HG02588 (cell line): ENCODE results near the gene ZNF227.
"Not testable (repeated sequence)": the region's sequence is repeated elsewhere in the genome, so short reads cannot be mapped to it uniquely, and the experiment has no call there.

Experiments used
- ATAC-seq: cut with Tn5 transposase; IDR thresholded peaks from one replicate; pipeline ENCODE4 v1.9.1; 2021; ENCODE audit warnings: mild to moderate bottlenecking, moderate library complexity; ENCODE audit not compliant: unreplicated experiment

ZNF227 gene

DNA sequence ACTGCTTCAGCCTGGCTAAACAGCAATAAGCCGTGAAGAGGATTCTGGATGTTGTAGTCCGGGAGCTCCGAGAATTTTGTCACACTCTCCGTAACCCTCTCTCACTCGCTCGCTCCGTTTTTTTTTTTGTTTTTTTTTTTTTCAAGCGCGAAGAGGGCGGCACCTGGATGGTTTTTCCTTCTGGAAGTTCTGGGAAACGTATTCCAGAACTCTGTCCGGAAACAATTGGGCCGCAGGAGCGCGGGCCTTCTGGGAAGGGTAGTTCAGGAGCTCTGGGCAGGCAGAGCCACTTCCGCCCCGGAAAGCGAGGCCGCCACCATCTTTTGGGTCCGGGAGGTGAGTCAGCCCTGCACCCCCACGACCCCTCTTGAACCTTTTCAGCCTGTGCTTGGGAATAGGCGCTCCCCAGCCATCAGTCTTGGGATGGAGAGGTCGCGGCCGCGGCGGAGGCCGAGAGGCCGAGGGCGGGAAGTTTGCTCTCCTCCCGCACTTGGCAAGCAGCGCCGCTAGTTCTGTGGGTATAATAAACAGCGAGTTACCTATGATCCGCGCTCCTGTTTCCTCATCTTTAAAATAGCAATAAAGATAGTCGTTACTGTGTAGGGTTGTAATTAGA, at the start of gene ZNF227:
TSS of gene ZNF227 (plus strand) at position 283 of the 616 bp plus-strand sequence. CDS start 5,261 bp downstream, outside the sequence.
- peak; percentile 70 for ATAC-seq

DNA sequence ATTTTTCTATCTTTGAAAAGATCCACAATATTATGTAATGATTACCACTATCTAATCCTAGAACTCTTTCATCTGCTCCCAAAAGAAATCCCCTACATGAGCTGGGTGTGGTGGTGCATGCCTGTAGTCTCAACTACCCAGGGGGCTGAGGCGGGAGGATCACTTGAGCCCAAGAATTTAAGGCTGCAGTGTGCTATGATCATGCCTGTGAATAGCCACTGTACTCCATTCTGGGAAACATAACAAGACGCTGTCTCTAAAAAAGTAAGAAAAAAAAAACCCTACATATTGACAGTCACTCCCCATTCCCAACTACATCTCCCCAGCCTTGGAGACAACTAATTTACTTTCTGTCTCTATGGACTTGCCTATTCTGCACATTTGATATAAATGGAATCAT, 48.5 kb upstream of the ZNF227 start:
- ATAC-seq, result no peak

DNA sequence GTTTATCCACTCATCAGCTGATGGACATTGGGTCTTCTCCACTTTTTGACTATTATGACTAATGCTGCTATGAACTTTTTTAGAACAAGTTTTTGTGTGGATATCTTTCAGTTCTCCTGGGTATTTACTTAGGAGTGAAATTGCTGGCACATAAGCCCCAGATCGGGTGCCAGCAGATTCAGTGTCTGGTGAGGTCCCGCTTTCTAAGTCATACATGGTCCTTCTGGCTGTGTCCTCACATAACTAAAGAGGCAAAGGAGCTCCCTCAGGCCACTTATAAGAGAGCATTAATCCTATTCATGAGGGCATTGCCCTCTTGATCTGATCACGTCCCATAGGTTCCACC, 48.0 kb upstream of the ZNF227 start:
- ATAC-seq, result no peak

DNA sequence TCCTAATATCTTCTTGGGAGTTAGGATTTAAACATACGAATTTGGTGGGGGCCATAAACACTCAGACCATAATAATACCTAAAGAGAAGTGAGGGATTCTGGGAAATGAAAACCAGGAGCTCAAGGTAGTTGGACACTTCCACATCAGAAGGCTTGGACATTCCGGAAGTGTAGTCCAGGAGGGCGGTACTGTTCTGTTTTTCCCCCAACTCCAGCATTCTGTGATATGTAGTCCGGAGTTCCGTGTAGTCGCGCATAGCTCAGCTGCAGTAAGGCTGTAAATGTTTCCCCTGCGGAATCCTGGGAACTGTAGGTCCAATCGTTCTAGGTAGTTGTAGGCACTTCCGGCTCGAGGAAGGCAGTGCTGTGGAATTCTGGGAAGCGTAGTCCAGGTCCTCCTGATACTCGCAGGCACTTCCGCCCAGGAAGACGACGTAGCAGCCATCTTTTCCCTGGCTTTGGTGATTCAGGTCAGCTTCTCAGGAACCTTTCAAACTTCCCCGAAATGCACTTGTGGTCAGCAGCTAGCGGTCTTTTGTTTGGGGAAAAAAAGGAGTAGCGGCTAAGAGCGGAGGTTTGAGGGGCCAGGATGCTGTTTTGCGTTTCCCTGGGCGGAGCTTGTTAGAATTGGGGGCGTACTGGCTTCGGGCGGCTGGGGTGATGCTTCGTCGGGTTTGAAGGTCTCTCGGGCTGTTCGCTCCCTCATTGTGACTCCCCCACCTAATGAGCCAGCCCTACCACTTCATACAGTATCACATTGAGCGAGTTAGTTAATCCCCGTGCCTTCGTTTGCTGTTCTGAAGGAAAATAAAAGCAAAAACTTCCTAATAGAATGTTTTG, 47.4 kb upstream of the ZNF227 start, which contains the start of gene ZNF226:
TSS of gene ZNF226 (plus strand) at position 428 of the 840 bp plus-strand sequence. CDS start 4,981 bp downstream, outside the sequence.
- peak; percentile 85 for ATAC-seq

DNA sequence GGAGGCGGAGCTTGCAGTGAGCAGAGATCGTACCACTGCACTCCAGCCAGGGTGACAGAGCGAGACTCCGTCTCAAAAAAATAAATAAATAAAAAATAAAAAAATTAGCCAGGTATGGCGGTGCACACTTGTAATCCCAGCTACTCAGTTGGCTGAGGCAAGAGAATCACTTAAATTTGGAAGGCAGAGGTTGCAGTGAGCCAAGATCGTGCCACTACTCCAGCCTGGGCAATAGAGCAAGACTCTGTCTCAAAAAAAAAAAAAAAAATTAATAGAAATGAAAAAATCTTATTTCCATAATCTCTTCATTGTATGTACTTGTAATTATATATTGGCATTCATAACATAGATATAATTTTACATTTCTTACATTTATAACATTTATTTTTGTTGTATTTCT, 41.7 kb upstream of the ZNF227 start:
- not testable (repeated sequence) for ATAC-seq

DNA sequence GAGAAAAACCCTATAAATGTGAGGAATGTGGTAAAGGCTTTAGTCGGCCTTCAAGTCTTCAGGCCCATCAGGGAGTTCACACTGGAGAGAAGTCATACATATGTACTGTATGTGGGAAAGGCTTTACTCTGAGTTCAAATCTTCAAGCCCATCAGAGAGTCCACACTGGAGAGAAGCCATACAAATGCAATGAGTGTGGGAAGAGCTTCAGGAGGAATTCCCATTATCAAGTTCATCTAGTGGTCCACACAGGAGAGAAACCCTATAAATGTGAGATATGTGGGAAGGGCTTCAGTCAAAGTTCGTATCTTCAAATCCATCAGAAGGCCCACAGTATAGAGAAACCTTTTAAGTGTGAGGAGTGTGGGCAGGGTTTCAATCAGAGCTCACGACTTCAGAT, 35.7 kb upstream of the ZNF227 start:
- ATAC-seq, result no peak

DNA sequence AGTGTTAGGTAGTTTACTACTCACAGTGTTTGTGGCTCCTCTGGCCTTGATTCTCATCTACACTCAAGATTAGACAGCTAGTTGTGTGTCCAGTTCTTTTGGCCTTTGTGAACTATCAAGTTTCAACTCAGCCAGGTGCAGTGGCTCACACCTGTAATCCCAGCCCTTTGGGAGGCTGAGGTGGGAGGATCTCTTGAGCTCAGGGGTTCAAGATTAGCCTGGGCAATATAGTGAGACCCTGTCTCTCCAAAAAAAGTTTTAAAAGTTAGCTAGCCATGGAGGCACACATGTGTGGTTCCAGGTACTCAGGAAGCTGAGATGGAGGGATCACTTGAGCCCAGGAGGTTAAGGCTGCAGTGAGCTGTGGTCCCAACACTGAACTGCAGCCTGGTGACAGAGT, 31.4 kb upstream of the ZNF227 start:
- ATAC-seq, result no peak

DNA sequence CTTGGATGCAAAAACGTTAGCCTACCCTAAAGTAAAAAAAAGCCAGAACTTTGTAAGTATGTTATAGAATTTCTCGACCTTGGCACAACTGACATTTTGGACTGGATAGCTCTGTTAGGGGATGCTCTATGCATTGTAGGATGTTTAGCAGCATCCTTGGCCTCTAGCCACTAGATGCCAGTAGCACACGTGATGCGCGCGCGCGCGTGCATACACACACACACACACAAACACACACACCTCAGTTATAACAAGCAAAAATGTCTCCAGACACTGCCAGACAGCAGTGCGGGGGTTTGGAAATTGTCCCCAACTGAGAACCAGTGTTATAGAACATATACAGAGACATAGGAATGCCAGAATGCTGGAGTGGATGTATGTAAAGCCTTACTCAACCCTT, 30.2 kb upstream of the ZNF227 start:
- no peak for ATAC-seq

DNA sequence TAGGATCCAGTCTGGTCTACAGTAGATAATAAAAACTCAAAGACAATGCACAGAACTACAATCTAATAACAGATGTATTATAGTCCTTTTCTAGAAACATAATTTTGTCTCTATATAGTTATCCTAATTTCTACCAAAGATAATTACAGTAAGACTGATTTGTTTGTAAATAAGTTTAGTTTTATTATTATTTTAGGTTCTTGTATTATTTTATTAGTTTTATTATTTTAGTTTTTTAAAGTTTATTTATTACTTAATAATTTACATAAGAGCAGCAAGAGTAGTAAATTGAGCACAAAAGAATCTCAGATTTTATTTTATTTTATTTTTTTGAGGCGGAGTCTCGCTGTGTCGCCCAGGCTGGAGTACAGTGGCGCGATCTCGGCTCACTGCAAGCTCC, 22.3 kb upstream of the ZNF227 start:
- ATAC-seq, result no peak

DNA sequence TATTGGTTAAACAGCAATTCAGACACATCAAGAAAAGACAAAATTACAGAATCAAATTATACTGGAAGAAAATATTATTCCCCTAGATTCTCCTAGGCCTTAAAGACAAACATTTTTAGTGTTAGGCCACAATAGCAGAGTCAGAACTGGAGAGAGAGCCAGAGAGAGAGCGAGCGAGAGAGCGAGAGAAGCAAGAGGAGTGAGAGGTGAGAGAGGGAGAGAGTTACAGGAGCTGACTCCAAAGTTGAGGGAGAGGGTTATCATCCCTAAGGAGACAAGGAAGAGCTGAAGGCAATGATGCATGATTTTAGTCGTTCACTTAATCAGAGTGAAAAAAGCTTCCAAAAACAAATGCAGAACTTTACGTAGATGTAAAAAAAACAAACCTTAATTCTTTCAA, 20.2 kb upstream of the ZNF227 start:
- no peak for ATAC-seq

DNA sequence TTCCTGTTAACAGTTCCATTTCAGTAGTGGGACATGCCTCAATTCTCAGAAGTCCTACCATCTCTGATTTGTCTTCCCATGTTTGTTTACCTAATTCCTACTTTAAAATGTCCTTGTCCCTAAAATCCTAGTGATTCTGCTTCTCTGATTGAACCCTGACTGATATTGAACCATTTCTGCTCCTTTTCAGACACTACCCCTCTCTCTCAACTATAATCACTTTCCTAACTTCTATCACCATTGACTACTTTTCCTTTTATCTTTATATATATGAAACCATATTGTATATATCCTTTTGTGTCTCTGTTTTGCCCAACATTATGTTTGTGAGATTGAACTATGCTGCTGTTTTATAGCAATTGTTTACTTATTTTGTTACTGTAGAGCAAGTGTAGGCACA, 15.6 kb upstream of the ZNF227 start:
- ATAC-seq, result no peak

DNA sequence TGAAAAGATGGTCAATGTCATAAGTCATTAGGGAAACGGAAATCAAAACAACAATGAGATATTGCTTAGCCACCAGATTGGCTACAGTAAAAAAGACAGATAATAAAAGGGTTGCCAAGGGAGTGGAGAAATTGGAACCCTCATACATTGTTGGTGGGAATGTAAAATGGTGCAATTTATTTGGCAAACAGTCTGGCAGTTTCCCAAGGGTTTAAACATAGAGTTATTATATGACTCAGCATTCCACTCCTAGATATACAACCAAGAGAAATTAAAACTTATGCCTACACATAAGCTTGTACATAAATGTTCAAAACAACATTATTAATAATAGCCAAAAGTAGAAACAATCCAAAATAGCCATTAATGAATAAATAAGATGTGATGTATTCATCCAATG, 9.9 kb upstream of the ZNF227 start:
- no peak for ATAC-seq

DNA sequence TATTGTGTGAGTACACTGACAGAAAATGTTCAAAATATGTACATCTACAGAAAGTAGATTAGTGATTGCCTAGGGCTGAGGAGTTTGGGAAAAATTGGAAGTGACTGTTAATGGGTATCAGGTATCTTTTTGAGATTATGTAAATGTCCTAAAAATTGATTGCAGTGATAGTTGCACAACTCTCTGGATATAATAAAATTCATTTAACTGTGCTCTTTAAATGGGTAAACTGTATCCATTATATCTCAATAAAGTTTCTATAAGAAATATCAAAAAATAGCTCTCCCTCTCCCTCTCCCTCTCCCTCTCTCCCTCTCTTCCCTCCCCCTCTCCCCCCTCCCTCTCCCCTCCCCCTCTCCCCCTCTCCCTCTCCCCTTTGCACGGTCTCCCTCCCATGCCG, 9.4 kb upstream of the ZNF227 start:
- no peak for ATAC-seq

DNA sequence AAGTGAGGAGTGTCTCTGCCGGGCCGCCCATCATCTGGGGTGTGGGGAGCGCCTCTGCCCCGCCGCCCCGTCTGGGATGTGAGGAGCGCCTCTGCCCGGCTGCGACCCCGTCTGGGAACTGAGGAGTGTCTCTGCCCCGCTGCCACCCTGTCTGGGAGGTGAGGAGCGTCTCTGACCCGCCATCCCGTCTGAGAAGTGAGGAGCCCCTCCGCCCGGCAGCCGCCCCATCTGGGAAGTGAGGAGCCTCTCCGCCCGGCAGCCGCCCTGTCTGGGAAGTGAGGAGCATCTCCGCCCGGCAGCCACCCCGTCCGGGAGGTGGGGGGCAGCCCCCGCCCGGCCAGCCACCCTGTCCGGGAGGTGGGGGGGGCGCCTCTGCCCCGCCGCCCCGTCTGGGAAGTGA, 8.5 kb upstream of the ZNF227 start:
- not testable (repeated sequence) for ATAC-seq

DNA sequence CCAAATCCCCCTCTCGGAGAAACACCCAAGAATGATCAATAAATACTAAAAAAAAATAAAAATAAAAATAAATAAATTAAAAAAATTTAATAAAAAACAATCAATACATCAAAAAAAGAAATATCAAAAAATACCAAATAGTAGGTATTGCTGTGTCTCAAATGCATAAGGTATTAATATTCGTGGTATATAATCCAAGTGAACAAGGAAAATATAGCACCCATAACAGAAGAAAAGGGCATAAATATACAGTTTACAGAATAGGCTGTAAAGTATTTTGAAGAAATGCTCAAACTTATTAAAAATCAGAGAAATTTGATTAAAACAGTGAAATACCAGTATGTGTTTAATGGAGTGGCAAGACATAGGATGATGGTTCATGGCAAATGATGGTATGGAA, 7.6 kb upstream of the ZNF227 start:
- no peak for ATAC-seq

DNA sequence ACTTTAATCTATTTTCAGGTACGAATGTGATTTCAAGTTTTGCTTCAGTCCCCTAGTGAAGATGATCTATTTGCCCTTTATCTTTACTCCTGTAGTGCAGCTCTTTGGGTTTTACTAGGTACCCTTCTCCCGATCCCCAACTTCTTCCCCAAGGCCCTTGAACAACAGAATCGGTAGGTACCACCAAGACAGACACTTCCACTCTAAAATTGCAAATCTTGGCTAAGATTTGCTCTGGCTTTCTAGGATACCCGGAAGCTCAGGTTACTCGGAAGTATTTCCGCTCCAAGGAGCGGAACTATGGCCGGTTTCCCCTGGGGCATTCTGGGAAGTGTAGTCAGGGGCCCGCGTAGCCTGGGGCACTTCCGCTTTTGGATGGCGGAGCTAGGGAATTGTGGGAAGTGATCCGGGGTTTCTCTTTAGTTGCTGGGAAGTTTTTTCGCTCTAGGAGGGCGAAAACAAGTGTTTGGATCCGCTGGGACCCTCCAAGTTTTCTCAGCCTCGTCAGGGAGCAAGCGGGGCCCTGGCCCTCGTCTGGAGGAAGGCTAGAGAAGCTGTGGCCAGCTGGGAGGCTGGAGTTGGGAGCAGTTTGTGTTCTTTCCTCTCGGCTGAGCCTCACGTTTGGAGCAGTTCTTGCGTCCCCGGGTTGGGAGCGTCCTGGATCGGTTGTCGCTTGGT, 5.1 kb upstream of the ZNF227 start:
- ATAC-seq, result peak; percentile 86

DNA sequence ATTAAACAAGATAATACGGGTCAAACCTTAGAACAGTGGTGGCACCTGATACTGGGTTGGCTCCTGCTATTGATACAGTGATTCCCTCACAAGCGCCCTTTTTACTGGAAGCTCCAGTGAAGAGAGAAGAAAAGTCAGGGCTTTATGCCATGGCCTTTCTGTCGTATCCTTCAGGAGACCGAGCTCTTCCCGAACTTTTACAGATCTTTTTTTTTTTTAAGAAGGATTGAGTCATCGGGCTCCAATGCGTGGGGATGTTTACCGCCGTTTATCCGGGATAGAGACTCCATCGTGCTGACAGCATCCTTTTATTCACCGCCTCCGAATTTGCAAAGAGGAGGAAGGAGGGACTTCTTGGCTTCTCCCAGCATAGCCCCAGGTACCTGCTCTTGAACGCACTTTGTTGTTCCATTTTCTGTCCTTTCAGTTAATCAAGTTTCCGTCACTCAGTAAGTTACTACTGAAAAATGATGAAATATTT, 574 bp downstream of the ZNF227 start:
- peak; percentile 20 for ATAC-seq

DNA sequence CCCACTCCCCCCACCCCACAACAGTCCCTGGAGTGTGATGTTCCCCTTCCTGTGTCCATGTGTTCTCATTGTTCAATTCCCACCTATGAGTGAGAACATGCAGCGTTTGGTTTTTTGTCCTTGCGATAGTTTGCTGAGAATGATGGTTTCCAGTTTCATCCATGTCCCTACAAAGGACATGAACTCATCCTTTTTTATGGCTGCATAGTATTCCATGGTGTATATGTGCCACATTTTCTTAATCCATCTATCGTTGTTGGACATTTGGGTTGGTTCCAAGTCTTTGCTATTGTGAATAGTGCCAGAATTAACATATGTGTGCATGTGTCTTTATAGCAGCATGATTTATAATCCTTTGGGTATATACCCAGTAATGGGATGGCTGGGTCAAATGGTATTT, 7.6 kb downstream of the ZNF227 start:
- ATAC-seq, result not testable (repeated sequence)

DNA sequence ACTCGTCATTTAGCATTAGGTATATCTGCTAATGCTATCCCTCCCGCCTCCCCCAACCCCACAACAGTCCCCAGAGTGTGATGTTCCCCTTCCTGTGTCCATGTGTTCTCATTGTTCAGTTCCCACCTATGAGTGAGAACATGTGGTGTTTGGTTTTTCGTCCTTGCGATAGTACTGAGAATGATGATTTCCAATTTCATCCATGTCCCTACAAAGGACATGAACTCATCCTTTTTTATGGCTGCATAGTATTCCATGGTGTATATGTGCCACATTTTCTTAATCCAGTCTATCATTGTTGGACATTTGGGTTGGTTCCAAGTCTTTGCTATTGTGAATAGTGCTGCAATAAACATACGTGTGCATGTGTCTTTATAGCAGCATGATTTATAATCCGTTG, 8.4 kb downstream of the ZNF227 start:
- ATAC-seq, result not testable (repeated sequence)

DNA sequence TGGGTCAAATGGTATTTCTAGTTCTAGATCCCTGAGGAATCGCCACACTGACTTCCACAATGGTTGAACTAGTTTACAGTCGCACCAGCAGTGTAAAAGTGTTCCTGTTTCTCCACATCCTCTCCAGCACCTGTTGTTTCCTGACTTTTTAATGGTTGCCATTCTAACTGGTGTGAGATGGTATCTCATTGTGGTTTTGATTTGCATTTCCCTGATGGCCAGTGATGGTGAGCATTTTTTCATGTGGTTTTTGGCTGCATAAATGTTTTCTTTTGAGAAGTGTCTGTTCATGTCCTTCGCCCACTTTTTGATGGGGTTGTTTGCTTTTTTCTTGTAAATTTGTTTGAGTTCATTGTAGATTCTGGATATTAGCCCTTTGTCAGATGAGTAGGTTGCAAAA, 9.0 kb downstream of the ZNF227 start:
- ATAC-seq, result not testable (repeated sequence)

DNA sequence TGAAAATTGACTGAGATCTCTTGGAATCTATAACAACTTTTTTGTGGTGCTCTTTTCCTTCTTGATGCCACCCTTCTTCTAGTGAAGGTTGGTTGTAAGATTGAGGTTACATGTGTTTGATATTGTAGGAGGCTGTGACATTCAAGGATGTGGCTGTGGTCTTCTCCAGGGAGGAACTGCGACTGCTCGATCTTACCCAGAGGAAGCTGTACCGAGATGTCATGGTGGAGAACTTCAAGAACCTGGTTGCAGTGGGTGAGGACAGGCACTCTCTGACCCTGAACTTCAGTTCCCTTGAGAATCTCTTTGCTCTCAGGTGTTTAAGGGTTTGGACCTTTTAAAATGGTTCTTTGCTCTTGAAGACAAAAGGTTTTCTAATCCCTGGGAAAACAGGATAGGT, 16.0 kb downstream of the ZNF227 start:
- no peak for ATAC-seq

DNA sequence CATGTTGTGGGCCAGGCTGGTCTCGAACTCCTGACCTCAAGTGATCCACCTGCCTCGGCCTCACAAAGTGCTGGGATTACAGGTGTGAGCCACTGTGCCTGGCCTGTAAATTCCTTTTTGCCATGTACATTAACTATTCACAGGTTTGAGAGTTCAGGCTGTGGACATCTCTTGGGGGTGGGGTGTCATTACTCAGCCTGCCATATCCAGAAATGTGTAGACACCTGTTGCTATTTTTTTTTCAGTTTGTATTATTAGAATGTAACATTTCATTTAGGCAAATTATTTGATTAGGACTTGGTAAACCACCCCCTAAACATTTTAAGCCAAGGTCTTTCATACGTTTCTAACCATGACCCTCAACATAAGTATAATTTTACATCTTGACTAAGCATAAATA, 20.5 kb downstream of the ZNF227 start:
- ATAC-seq, result no peak
